HEK293T (cell line): ENCODE data around the gene MTA3.

Source experiments
- BHLHE40 ChIP-seq: fragments of 450-650 bp; IDR thresholded peaks from 2 replicates; pipeline ENCODE4 v1.6.1; 2016; ENCODE audit warnings: mild to moderate bottlenecking, moderate library complexity, borderline replicate concordance
- FOXM1 ChIP-seq: fragments of 450-650 bp; IDR thresholded peaks from 2 replicates; pipeline ENCODE4 v1.6.1; 2017; ENCODE audit warnings: mild to moderate bottlenecking, borderline replicate concordance
- HDGF ChIP-seq: fragments of 450-650 bp; IDR thresholded peaks from 2 replicates; pipeline ENCODE4 v1.6.1; 2017; ENCODE audit warnings: antibody characterized with exemption, borderline replicate concordance

- TF ChIP-seq FOXM1 (no peak), HDGF (no peak), BHLHE40 (no peak)
These were observed 218.3 kb downstream of the MTA3 start for GRCh38 chr2:42786561-42787345.
